ENCODE results near the gene TNIK. TPM values are rescaled to one million over a fixed set of nuclear protein-coding genes. Genes with fewer than 3 reads are reported as not detected.

Gene TNIK
- total RNA-seq, 1 donor from 2014 or later, result 17.0 TPM

GRCh38 chr3:171350364-171350763 lies 109.8 kb downstream of the TNIK start:
- DNase-seq (ENCODE audit: low read depth), result no peak
- no peak overlapping the region for H3K4me3 ChIP-seq (ENCODE audit: low read depth, low read length)
- TF ChIP-seq CTCF (IDR thresholded peaks at IDR 0.05; ENCODE audit: insufficient read depth, low read length, poor library complexity, severe bottlenecking), result no peak
- H3K27me3 ChIP-seq (ENCODE audit: control insufficient read depth, insufficient read depth, low read length), result no peaks in the 10 kb centered on the region
- H3K36me3 ChIP-seq (ENCODE audit: control insufficient read depth, insufficient read depth, low read length), result no peaks in the 10 kb centered on the region

- H3K27me3 ChIP-seq (ENCODE audit: control insufficient read depth, insufficient read depth, low read length), result no peaks in the 10 kb centered on the region
- H3K4me3 ChIP-seq (ENCODE audit: low read depth, low read length), result no peak overlapping the region
- no peak for DNase-seq (ENCODE audit: low read depth)
- TF ChIP-seq CTCF (IDR thresholded peaks at IDR 0.05; ENCODE audit: insufficient read depth, low read length, poor library complexity, severe bottlenecking), result no peak
- H3K36me3 ChIP-seq (ENCODE audit: control insufficient read depth, insufficient read depth, low read length), result no peaks in the 10 kb centered on the region
Observed at GRCh38 chr3:171349392-171349791, 110.8 kb downstream of the TNIK start.

- H3K4me3 ChIP-seq (ENCODE audit: low read depth, low read length), result no peak overlapping the region
- no peaks in the 10 kb centered on the region for H3K27me3 ChIP-seq (ENCODE audit: control insufficient read depth, insufficient read depth, low read length)
- H3K36me3 ChIP-seq (ENCODE audit: control insufficient read depth, insufficient read depth, low read length), result no peaks in the 10 kb centered on the region
- TF ChIP-seq CTCF (IDR thresholded peaks at IDR 0.05; ENCODE audit: insufficient read depth, low read length, poor library complexity, severe bottlenecking), result no peak
- no peak for DNase-seq (ENCODE audit: low read depth)
Observed at GRCh38 chr3:171348121-171348520, 112.1 kb downstream of the TNIK start.

- Histone ChIP-seq H3K36me3 (ENCODE audit: control insufficient read depth, insufficient read depth, low read length) (no peaks in the 10 kb centered on the region), H3K4me3 (ENCODE audit: low read depth, low read length) (no peak overlapping the region), H3K27me3 (ENCODE audit: control insufficient read depth, insufficient read depth, low read length) (no peaks in the 10 kb centered on the region)
- TF ChIP-seq CTCF (IDR thresholded peaks at IDR 0.05; ENCODE audit: insufficient read depth, low read length, poor library complexity, severe bottlenecking), result no peak
- DNase-seq (ENCODE audit: low read depth), result no peak
Observed at GRCh38 chr3:171347301-171348039, 112.7 kb downstream of the TNIK start.

DNA sequence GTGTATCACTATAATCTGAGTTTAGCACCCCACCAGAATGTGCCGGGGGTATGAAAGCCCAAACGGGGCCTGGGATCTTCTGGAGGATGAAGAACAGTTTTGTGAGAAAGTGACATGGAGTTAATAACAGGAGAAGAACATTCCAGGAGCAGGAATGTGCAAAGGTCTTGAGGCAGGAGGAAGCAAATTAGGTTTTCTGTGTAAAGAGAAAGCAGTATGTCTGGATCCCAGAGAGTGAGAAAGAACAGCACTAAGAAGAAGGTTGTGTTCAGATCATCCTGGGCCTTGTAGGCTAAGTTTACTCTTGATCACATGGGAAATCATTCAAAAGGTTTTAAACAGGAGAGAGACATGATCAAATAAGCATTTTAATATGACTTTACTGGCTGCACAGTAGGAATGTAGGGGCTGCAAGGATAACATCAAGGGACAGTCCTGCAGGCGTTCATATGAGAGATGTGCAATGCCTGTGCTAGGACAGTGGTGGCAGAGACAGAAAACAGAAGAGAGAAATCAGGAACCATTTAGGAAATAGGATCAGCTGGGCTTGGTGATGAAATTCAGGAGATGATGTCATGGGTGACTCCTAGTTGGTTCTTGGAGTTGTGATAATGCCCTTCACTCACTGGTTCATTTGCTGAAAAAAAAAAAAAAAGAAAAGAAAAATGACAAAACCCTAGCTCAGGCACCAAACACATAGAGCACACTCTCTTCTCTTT lies 113.5 kb downstream of the TNIK start:
- H3K27me3 ChIP-seq (ENCODE audit: control insufficient read depth, insufficient read depth, low read length), result no peaks in the 10 kb centered on the region
- no peaks in the 10 kb centered on the region for H3K36me3 ChIP-seq (ENCODE audit: control insufficient read depth, insufficient read depth, low read length)
- H3K4me3 ChIP-seq (ENCODE audit: low read depth, low read length), result no peak overlapping the region
- TF ChIP-seq CTCF (IDR thresholded peaks at IDR 0.05; ENCODE audit: insufficient read depth, low read length, poor library complexity, severe bottlenecking), result no peak
- no peak for DNase-seq (ENCODE audit: low read depth)

Measured in kidney epithelial cell (primary cell).